GM19438 (cell line): ENCODE measurements around the gene MAD2L1BP.
A peak's percentile ranks its signal among the peaks of the same experiment; 100 is the strongest.

Source experiments
- ATAC-seq: cut with Tn5 transposase; IDR thresholded peaks from one replicate; pipeline ENCODE4 v1.9.1; 2021; ENCODE audit warnings: low read depth; ENCODE audit not compliant: unreplicated experiment

The MAD2L1BP gene

DNA sequence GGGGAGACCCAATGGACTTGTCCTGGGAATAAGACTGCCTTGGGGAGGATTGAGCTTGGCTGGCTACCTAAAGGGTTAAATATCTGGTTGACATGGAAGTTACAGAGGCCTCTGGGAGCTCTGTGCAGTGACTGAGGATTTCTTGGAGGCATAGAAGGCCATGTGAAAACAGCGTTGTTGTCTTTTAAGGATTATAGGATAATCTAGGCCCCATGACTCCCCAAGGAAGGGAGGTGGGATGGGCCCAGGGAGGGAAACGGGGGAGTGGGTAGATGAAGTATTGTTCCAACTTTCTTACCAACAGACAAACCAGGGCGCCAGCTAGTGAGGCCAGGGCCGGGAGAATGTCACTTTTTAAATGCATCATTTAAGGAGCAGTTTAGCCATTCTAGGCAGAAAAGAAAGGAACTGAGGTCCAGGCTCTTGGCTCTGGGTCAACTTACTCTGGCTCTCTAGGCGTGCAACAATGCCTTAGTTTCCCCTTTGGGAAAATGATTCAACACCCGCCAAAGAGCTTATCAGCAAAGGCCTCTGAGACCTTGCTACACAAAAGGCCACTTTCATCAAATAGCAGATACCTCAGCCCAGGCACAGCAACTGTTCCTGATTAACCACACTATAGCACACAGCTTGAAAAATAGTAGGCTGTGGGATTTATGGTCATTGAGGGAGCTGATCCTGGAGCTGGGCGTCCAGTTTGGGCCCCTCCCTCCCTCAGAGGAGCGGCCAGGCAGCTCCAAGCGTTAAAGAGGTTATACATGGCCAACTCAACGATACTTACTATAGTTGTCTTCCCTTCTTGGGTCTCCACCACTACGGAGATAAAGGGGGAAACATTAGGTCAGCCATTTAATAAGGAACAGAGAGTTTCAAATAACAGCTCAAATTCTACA lies 44.9 kb downstream of the MAD2L1BP start:
- no peak for ATAC-seq

DNA sequence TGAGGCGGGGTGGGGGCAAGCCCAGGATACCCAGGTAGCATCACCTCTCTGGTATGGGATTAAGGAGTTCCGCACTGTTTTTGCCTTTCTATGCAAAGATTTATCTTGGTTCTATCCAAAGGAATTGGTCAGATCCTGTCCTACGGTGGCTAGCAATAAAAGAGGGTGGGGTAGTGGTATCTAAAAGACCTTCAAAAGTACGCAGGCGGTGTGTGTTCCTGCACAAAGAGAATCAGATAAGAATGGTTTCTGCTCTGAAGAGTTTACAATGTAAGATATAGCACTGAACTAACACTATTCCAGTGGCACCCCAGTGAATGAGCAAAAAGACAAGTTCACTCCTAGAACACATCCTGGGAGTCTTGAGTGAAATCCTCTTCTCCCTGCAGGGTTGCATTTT lies 45.7 kb downstream of the MAD2L1BP start:
- no peak for ATAC-seq

DNA sequence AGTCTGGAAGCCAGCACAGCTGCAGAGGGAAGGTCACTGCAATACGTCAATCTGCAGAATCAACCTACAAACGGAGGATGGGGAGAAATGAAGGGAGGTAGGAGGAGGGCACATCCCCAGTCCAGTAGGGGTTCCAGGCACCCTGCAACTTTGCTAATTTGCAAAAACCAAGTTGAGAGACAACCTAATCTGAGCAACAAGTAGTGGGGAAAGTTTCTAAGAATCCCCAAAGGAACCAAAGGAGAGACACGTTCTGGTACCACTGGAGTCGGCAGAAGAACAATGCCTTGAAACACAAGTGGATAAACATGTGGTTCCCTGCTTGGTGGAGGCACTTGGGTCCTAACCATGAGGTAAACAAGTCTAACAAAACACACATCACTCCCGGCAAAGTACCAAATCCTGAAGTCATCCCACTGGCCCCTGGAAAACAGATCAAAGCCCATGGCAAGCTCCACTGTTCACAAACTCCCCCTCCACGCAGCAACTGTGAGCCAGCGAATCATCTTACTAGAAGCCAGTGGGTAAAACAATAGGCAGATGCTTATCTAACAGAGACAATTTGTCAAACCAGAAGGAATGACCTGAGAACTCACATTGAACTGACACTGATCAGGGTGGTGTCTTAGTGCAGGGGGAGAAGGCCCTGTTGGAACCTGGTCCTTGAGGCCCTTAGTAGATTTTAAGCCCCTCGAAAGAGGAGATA lies 47.2 kb downstream of the MAD2L1BP start:
- ATAC-seq, result no peak

DNA sequence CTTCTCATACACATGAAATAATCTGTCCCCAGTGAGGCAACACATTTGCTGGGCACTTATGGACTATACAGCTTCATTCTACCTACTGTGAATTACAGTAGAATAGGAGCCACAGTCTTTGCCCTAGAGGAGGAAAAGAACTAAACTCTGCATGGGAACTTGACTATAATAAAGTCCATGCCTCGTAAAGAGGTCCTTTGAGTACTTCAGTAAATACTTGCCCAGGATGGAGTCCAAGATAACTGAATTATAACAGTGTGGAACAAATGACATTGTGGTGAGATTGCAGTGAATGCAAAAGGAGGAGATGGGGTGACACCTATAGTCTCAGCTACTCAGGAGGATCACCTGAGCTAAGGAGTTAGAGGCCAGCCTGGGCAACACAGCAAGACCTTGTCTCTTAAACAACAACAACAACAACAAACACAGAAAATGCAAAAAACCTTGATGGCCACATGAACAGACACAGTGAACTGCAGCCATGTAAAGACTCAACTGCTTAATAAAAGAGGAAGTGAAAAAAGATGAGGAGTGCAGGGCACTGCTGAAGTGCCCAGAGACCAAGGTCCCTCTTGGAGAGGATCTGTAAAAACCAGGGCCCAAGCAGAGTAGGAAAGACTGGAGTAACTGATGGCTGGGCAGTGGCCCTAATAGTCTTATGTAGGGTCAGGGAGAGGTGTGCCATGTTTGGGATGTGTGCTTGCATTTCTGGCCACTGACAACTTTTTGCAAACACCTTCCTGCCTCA lies 48.2 kb downstream of the MAD2L1BP start:
- ATAC-seq, result peak; percentile 44

DNA sequence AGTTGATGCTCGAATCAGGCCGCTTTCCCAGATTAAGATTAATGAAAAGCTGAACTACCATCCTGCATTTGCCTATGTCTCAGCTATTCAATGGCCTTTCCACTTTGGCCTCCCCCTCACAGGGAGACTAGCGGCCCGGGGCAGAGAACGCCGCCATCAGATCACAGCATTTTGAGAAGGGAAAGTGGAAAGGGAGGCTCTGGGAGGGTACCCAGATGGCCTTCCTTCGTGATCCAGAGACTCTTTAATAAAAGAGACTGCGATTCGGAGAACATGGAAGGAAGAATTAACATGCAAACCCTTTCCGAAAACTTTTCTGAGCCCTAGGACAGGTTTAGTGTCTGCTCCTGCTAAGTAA lies 51.4 kb downstream of the MAD2L1BP start:
- no peak for ATAC-seq

DNA sequence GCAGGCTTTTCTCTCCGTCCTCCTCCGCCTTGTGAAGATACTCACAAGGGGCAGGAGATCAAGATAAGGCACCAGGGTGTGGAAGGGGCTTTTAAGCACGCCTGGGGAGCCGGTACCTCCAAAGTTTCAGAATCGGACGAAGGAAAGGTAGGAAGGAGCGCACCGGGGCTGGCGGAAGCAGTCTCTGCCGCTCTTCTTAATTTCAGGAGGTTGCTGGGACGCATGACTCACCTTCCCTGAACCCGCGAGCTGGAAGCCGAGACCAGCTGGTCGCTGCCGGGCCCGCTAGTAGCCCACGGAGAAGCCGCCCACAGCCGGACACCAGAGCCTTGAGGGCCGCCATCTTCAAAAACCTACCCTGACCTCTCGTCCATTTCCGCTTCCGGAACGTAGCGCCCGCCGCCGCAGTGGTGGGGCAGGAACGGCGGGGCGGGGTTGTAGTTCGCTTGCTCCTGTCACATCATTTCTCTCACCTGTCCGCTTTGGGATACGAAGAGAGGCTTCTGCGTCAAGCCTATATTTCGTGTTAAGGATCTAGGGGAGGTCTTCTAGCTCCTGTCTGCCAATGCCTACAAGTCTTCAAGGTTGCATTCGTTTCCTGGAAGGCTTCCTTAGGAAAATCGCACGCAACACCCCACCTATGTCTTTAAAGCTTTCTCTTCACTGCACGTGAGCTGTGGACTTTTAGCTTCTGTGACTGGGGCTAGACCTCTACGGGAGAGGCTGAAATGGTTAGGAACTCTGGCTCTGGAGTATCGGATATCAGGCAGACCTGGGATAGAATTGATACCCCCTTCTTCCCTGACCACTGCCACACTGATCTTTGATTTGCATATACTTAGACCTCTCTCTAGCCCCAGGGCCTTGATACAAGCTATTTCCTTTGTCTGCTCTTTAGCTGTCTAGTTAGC lies 52.1 kb downstream of the MAD2L1BP start, which contains the start of gene MRPS18A:
TSS of gene MRPS18A (minus strand) at position 355 of the 911 bp plus-strand sequence. CDS start at position 343, 12 bp downstream.
- peak; percentile 90 for ATAC-seq

DNA sequence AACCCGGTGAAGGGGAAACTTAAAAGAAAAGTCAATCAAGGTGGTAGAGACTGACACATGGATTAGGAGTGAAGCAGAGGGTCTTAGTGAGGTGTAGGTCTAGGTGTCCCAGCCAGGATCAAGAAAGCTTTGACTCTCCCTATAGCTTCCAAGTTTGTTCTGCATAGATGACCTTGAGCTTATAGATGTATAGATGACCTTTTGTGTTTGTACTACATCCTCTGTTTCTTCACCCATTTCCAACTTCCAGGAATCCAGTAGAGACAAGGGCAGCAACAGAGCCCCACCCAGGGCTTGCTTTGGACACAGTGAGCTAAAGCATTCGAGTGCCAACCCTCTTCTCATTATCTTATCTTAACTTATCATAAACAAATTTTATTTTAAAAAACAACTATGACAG lies 53.8 kb downstream of the MAD2L1BP start:
- no peak for ATAC-seq
